Measurements from ENCODE around the gene COBL. TPM values are rescaled to one million over a fixed set of nuclear protein-coding genes. Genes with fewer than 3 reads are reported as not detected.

COBL gene
- total RNA-seq, 1 experiment from 2014 or later, result 52.3 TPM

GRCh38 chr7:51066405-51066882 is 250.2 kb downstream of the COBL start:
- Histone ChIP-seq H3K27me3 (ENCODE audit: insufficient read depth, low read length) (no peaks in the 10 kb centered on the region), H4K20me1 (ENCODE audit: control insufficient read depth, insufficient read depth, insufficient read length) (no peaks in the 10 kb centered on the region), H3K18ac (ENCODE audit: insufficient read length, low read depth, low read length) (no peak overlapping the region), H3K27ac (ENCODE audit: insufficient read length, low read depth, low read length) (no peak overlapping the region), H3K23me2 (ENCODE audit: insufficient read length, low read depth, low read length, poor library complexity, severe bottlenecking) (no peaks in the 10 kb centered on the region), H3K4me2 (ENCODE audit: insufficient read depth, insufficient read length, low read length) (no peak overlapping the region), H3T11ph (ENCODE audit: low read length) (no peak overlapping the region), H3K9me3 (ENCODE audit: control insufficient read depth, low read depth, low read length) (no peaks in the 10 kb centered on the region), H2BK120ac (ENCODE audit: low read depth, low read length, poor library complexity, severe bottlenecking) (no peak overlapping the region), H3K79me2 (ENCODE audit: insufficient read depth, low read length) (no peaks in the 10 kb centered on the region), H3K4me1 (ENCODE audit: insufficient read depth, low read length) (peaks cover 2% of the 10 kb centered on the region; the same call in 1 of the 2 replicates), H3K4ac (ENCODE audit: low read depth, low read length) (no peak overlapping the region), H2AK5ac (ENCODE audit: insufficient read length, low read length) (no peak overlapping the region), H2BK12ac (ENCODE audit: insufficient read length, low read depth, low read length) (no peak overlapping the region), H4K91ac (ENCODE audit: insufficient read length, low read depth, low read length) (no peak overlapping the region), H2BK5ac (ENCODE audit: insufficient read length, low read length) (no peak overlapping the region), H3K9ac (ENCODE audit: extremely low read depth, insufficient read length, low read length) (no peak overlapping the region), H2BK15ac (ENCODE audit: low read depth, low read length) (no peak overlapping the region), H2BK20ac (ENCODE audit: low read depth, low read length, poor library complexity, severe bottlenecking) (no peak overlapping the region), H2AFZ (ENCODE audit: low read length) (no peak overlapping the region), H3K79me1 (ENCODE audit: insufficient read depth, low read depth, low read length, poor library complexity, severe bottlenecking) (no peaks in the 10 kb centered on the region), H4K5ac (ENCODE audit: insufficient read length, low read depth, low read length) (no peak overlapping the region), H3K14ac (ENCODE audit: insufficient read depth, low read length) (no peak overlapping the region), H4K8ac (replicated peaks; ENCODE audit: insufficient read length, low read depth, low read length) (no peak overlapping the region), H3K56ac (ENCODE audit: insufficient read length, low read depth, low read length) (no peak overlapping the region), H3K23ac (ENCODE audit: insufficient read length, low read depth, low read length) (no peak overlapping the region)
- no peak for DNase-seq
- Mint-ChIP-seq H3K27me3 (ENCODE audit: low read depth) (no peaks in the 10 kb centered on the region), H3K9me3 (no peaks in the 10 kb centered on the region; a peak in 1 of 5 replicates), H3K4me1 (peaks cover 11 to 13% of the 10 kb centered on the region in 2 experiments), H3K36me3 (ENCODE audit: insufficient read depth in 1 of 3, low read depth in 3 of 3) (peaks cover 6 to 16% (median 8%) of the 10 kb centered on the region in 3 experiments; a peak in 4 of 7 replicates), H3K4me3 (no peak overlapping the region), H3K27ac (peak overlapping the region in 1 of 3 experiments; percentile 80; a peak in 1 of 7 replicates)
- TF ChIP-seq CTCF (conservative IDR thresholded peaks at IDR 0.05), result no peak
- WGBS (ENCODE audit: extremely low coverage, insufficient read length, low lambda C conversion rate), result no CpG with 5 or more reads among the region's 5 CpGs

Data from H9 (cell line).